ENCODE data around the gene DYSF.

DYSF gene

DNA sequence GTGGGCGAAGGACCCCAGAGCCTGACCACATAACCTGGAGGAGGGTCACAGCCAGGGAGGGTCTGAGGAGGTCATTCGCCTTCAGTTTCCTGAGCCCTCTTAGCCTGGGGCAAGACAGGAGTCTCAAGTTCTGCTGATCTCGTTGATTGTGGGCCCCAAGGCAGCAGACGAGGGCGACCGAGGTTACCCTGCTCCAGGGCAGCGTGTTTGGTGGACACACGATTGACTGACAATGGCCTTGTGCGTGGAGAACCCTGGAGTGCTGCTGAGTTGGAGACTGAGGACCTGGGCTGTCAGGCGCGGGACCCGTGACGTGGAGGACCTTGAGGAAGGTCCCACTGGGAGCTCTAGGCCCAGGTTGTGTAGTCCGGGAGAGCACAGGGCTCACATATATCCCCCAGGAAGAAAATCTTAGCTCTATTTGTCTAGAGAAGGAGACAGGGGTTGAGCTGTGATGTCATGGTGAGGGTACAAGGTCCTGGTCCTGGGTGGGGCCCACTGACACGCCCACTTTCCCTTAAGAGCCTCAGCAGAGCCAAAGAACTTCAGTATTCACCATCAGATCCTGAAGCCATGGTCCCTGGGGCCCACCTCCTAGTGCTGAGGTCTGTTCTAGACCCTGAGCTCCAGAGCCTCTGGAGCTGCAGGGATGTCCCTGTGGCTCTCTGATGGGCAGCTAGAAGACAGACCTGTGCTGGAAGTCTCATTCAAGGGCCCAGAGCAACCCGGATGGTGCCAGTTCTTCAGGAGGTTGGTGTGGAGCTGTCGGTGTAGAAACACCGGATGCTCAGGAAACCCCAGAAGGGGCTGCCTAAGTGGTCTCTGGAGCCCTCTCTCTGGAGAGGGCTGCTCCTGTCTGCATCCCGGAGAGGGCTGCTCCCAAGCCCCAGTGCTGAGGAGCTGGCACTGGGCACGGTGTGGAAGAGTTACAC lies 53.1 kb downstream of the DYSF start:
- no peak for TF ChIP-seq POLR2A (IDR thresholded peaks at IDR 0.05; ENCODE audit: low read depth, low read length)
- TF ChIP-seq POLR2AphosphoS5 (IDR thresholded peaks at IDR 0.05; ENCODE audit: low read depth, low read length) = no peak
- TF ChIP-seq TAF1 (IDR thresholded peaks at IDR 0.05; ENCODE audit: borderline replicate concordance, low read depth, low read length) = no peak
- FAIRE-seq (no peak), DNase-seq (ENCODE audit: insufficient read length) (no peak)

DNA sequence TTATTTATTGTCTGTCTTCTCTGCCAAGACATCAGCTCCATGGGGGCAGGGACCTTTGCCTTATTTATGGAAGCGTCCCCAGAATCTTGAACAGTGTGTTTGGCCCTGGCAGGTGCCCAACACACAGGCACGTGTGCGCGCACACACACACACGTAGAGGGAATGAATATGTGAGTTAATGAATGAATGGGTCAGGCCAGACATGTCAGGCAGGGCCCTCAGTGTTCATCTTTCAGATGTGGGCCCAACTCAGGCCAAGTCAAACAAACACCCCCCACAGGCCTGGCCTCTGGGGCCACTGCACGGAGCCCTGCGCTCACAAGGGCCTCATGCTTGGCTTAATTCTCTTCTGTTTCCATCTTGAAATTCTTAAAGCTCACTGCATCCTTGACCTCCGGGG lies 54.1 kb downstream of the DYSF start:
- TF ChIP-seq POLR2A (IDR thresholded peaks at IDR 0.05; ENCODE audit: low read depth, low read length) (no peak), TAF1 (IDR thresholded peaks at IDR 0.05; ENCODE audit: borderline replicate concordance, low read depth, low read length) (no peak), POLR2AphosphoS5 (IDR thresholded peaks at IDR 0.05; ENCODE audit: low read depth, low read length) (no peak)
- FAIRE-seq (no peak), DNase-seq (ENCODE audit: insufficient read length) (no peak)

DNA sequence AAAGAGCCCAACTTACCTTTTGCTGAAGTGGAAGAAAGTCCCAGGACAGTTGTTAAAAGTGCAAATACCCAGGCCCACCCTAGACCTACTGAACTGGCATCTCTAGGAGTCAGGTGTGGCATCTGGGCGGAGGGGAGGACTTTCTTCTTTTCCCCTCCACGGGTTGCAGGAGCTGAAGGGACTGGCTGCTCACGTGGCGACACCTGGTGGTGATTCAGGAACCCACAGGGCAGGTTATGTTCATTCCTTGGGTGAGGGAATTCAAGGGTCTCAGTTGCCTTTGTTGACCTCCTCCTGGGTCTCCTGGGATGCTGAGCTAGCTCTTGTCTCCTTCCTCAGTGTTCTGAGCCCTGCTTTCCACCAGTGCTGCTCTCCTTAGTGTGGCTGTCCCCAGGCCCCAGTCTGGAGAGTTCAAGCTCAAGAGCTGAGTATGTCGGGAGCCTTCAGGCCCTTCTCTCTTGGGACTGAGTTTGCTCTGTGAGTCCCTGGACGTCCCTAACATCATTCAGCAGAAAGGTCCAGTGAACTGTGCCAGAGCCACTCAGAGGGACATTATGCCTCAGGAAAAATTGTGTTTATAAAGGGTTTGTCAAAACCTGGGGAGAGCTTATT lies 56.9 kb downstream of the DYSF start:
- peak; percentile 51 for FAIRE-seq
- TF ChIP-seq POLR2A (IDR thresholded peaks at IDR 0.05; ENCODE audit: low read depth, low read length) (no peak), POLR2AphosphoS5 (IDR thresholded peaks at IDR 0.05; ENCODE audit: low read depth, low read length) (no peak), TAF1 (IDR thresholded peaks at IDR 0.05; ENCODE audit: borderline replicate concordance, low read depth, low read length) (no peak)
- DNase-seq (ENCODE audit: insufficient read length) = peak; percentile 72

DNA sequence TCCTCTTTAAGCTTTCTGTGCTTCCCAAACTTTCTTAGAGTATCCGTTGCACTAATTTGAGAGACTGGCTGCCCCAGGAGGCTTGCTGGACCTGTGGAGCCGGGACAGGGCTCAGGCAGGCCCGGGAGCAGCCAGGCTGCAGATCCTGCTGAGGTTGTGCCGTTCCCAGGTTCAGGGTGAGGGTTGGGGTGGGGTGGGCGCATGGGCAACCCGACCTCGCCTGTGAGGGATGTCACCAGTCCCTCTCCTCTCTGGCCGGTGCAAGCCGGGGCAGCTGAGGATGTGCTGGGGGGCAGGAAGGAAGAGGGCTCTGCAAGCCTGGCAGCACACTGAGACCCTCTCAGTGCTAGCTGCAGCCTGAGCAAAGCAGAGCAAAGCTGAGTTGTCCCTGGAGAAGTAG lies 57.6 kb downstream of the DYSF start:
- TF ChIP-seq POLR2AphosphoS5 (IDR thresholded peaks at IDR 0.05; ENCODE audit: low read depth, low read length) = no peak
- no peak for TF ChIP-seq POLR2A (IDR thresholded peaks at IDR 0.05; ENCODE audit: low read depth, low read length)
- TF ChIP-seq TAF1 (IDR thresholded peaks at IDR 0.05; ENCODE audit: borderline replicate concordance, low read depth, low read length) = no peak
- no peak for FAIRE-seq
- no peak for DNase-seq (ENCODE audit: insufficient read length)

DNA sequence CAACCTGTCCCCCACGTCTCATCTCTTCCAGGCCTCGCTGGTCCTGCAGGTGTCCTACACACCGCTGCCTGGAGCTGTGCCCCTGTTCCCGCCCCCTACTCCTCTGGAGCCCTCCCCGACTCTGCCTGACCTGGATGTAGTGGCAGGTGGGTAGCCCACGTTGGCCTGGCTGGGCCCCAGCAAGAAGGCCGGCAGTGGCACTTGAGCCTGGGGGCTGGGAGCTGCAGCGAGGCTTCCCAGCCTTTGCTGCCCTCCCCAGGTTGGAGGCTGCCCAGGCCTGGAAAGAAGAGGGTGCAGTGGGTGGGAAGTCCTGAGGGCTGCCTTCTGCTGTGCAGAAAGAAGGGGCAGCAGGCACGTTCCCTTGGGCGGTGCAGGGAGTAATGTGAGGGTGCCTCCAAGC lies 58.4 kb downstream of the DYSF start:
- TF ChIP-seq POLR2A (IDR thresholded peaks at IDR 0.05; ENCODE audit: low read depth, low read length) = no peak
- no peak for TF ChIP-seq POLR2AphosphoS5 (IDR thresholded peaks at IDR 0.05; ENCODE audit: low read depth, low read length)
- no peak for TF ChIP-seq TAF1 (IDR thresholded peaks at IDR 0.05; ENCODE audit: borderline replicate concordance, low read depth, low read length)
- FAIRE-seq (no peak), DNase-seq (ENCODE audit: insufficient read length) (no peak)

DNA sequence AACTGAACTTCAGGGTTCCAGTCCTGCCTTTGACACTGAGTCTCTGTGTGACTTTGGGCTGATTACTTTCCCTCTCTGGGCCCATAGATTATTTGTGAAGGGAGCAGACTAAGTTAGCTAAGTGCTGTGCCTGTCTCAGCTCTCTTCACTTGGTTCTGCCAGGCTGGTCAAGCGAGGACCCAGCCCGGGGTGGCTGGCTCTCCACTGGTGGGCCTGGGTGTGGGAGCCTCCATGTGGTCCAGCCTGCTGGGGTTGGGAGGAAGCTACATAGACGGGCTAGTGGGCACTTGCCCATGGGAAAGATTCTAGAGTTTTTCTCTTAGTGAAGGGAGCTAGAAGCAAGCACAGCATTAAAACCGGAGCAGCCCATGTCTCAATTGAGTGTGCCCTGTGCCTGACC lies 59.0 kb downstream of the DYSF start:
- TF ChIP-seq POLR2AphosphoS5 (IDR thresholded peaks at IDR 0.05; ENCODE audit: low read depth, low read length) (no peak), TAF1 (IDR thresholded peaks at IDR 0.05; ENCODE audit: borderline replicate concordance, low read depth, low read length) (no peak), POLR2A (IDR thresholded peaks at IDR 0.05; ENCODE audit: low read depth, low read length) (no peak)
- DNase-seq (ENCODE audit: insufficient read length) (no peak), FAIRE-seq (no peak)

DNA sequence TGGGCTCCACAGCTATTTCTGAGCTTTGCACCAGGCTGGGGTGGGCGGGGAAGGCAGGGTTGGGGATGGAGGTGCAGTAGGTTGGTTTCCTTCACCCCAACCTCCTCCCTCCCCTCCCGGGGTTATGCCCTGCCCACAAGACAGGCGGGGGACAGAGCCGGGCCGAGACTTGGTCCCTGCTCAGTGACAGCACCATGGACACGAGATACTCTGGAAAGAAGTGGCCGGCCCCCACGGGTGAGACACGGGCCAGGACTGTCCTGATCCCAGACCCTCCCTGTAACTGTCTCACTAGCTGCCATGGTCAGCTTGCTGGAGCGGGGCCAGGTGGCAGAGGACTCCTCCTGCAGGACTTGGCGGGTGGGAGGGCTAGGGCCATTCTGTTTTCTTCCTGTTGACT lies 59.7 kb downstream of the DYSF start:
- DNase-seq (ENCODE audit: insufficient read length) (no peak), FAIRE-seq (no peak)
- TF ChIP-seq POLR2A (IDR thresholded peaks at IDR 0.05; ENCODE audit: low read depth, low read length) (no peak), TAF1 (IDR thresholded peaks at IDR 0.05; ENCODE audit: borderline replicate concordance, low read depth, low read length) (no peak), POLR2AphosphoS5 (IDR thresholded peaks at IDR 0.05; ENCODE audit: low read depth, low read length) (no peak)

DNA sequence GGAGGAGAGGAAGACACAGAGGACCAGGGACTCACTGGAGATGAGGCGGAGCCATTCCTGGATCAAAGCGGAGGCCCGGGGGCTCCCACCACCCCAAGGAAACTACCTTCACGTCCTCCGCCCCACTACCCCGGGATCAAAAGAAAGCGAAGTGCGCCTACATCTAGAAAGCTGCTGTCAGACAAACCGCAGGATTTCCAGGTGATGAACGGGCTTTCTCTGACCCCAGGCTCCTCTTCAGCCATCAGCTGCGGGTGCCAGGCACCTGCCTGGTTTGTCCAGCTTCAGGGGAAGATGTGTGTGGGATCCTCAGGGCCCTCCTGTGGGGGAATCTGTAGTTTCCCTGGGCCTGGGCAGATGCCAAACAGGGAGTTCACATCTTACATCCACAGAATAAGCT lies 60.4 kb downstream of the DYSF start:
- DNase-seq (ENCODE audit: insufficient read length) (no peak), FAIRE-seq (no peak)
- TF ChIP-seq POLR2AphosphoS5 (IDR thresholded peaks at IDR 0.05; ENCODE audit: low read depth, low read length) (no peak), TAF1 (IDR thresholded peaks at IDR 0.05; ENCODE audit: borderline replicate concordance, low read depth, low read length) (no peak), POLR2A (IDR thresholded peaks at IDR 0.05; ENCODE audit: low read depth, low read length) (no peak)

DNA sequence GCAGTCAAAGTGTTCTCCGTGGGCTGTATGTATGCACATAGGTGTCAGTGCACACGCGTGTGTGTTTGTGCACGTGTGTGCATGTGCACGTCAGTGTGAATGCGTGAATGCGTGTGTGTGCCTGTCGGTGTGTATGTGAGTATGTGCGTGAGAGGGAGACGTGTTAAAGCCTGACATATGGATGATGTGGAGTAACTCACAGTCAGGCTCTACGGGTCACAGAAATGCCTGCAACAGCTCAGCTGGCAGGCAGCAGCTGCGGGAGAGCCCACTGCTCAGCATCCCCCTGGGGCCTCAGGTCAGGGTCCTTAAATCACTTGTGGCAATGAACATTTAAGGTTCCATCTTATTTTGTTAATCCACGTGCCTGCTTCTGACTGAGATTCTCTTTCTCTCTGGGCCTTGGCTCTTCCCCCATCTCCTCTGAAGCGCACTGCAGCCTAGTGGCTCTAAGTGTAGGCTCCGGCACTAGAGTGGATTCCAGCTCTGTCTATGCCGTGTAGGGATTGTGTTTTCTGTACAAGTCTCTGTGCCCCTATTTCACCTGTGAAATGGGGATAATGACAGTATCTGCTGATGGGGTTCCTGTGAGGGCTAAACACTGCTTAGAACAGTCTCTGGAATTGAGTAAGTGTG lies 63.0 kb downstream of the DYSF start:
- no peak for TF ChIP-seq POLR2A (IDR thresholded peaks at IDR 0.05; ENCODE audit: low read depth, low read length)
- no peak for TF ChIP-seq POLR2AphosphoS5 (IDR thresholded peaks at IDR 0.05; ENCODE audit: low read depth, low read length)
- TF ChIP-seq TAF1 (IDR thresholded peaks at IDR 0.05; ENCODE audit: borderline replicate concordance, low read depth, low read length) = no peak
- DNase-seq (ENCODE audit: insufficient read length) (no peak), FAIRE-seq (no peak)

DNA sequence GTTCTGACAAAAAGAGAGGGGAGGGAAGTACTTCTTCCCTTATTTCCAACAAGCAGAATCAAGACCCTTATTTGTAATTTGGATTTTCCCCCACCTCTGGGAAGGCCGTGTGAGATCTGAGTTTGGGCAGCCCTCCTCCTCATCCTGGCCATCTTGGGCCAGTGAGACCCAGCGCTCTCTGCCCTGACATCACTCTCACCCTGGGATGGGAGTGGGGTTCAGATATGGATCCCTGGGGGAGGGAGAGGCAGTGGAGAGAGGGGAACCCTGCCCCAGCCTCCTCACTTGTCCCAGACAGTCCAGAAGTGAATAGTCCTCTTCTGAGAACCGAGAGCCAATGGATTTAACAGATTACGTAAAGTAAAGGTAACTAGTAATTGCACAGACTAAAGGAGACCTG lies 64.5 kb downstream of the DYSF start:
- FAIRE-seq (no peak), DNase-seq (ENCODE audit: insufficient read length) (no peak)
- TF ChIP-seq POLR2A (IDR thresholded peaks at IDR 0.05; ENCODE audit: low read depth, low read length) = no peak

DNA sequence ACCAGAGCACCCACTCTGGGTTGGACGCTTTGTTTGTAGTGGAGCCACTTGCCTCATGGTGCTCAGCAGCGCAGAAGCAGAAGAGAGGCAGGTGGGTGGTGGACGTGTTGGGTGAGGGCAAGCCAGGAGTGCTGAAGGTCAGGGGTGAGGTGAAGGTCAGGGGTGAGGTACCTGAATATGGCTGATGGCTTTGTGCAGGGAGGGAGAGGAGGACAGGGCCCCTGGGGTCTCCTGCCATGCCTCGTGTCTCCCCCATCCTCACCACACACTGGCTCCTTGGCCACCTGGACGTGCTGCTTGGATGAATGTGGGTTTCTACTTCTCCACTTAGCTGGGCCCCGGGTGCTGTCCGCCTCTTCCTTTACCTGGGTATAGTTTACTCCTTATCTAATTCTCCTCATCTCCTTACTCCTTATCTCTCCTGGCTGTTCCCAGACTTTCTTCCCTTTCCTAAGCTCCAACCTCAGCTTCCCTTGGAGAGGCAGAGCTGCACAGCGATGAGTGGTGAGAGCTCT lies 68.1 kb downstream of the DYSF start:
- TF ChIP-seq POLR2AphosphoS5 (IDR thresholded peaks at IDR 0.05; ENCODE audit: low read depth, low read length) (no peak), POLR2A (IDR thresholded peaks at IDR 0.05; ENCODE audit: low read depth, low read length) (no peak), TAF1 (IDR thresholded peaks at IDR 0.05; ENCODE audit: borderline replicate concordance, low read depth, low read length) (no peak)
- no peak for FAIRE-seq
- DNase-seq (ENCODE audit: insufficient read length) = no peak
